ENCODE results near the gene LRP10. TPM values are rescaled to one million over a fixed set of nuclear protein-coding genes. Genes with fewer than 3 reads are reported as not detected.

The LRP10 gene
- total RNA-seq, 4 donors from 2014 or later: 97.8 to 170 (median 157) TPM

- WGBS: 100% methylated on average over 5 of the region's 5 CpGs
- no peak overlapping the region for H3K4me3 ChIP-seq
- H3K4me1 ChIP-seq: peaks cover 20% of the 10 kb centered on the region
- no peaks in the 10 kb centered on the region for H3K9me3 ChIP-seq
- H3K27me3 ChIP-seq: no peaks in the 10 kb centered on the region
- no peak for TF ChIP-seq EP300 (IDR thresholded peaks at IDR 0.05)
- no peak for TF ChIP-seq CTCF (IDR thresholded peaks at IDR 0.05)
- TF ChIP-seq POLR2A (IDR thresholded peaks at IDR 0.05): no peak
- TF ChIP-seq POLR2AphosphoS5 (IDR thresholded peaks at IDR 0.05): no peak
- H3K27ac ChIP-seq: no peak overlapping the region
- peaks cover 60% of the 10 kb centered on the region for H3K36me3 ChIP-seq
- DNase-seq (ENCODE audit: low spot score in 2 of 2): no peak
These were observed 52.2 kb downstream of the LRP10 start for GRCh38 chr14:22923746-22924145.

GRCh38 chr14:22925513-22925912 lies 54.0 kb downstream of the LRP10 start:
- no peak for TF ChIP-seq POLR2AphosphoS5 (IDR thresholded peaks at IDR 0.05)
- TF ChIP-seq CTCF (IDR thresholded peaks at IDR 0.05): no peak
- TF ChIP-seq EP300 (IDR thresholded peaks at IDR 0.05): no peak
- TF ChIP-seq POLR2A (IDR thresholded peaks at IDR 0.05): no peak
- 98% methylated on average over 8 of the region's 8 CpGs for WGBS

GRCh38 chr14:22926316-22926715 lies 54.8 kb downstream of the LRP10 start:
- H3K36me3 ChIP-seq: peaks cover 49% of the 10 kb centered on the region
- no peak overlapping the region for H3K27ac ChIP-seq
- DNase-seq (ENCODE audit: low spot score in 2 of 2): no peak
- TF ChIP-seq CTCF (IDR thresholded peaks at IDR 0.05) (no peak), POLR2AphosphoS5 (IDR thresholded peaks at IDR 0.05) (no peak)
- peaks cover 16% of the 10 kb centered on the region for H3K4me1 ChIP-seq
- no peak overlapping the region for H3K4me3 ChIP-seq
- H3K27me3 ChIP-seq: no peaks in the 10 kb centered on the region
- H3K9me3 ChIP-seq: no peaks in the 10 kb centered on the region
- 75% methylated on average over 4 of the region's 4 CpGs for WGBS

More at GRCh38 chr14:22925513-22925912, 54.0 kb downstream of the LRP10 start:
- Histone ChIP-seq H3K36me3 (peaks cover 57% of the 10 kb centered on the region), H3K4me3 (no peak overlapping the region), H3K4me1 (peaks cover 16% of the 10 kb centered on the region), H3K27me3 (no peaks in the 10 kb centered on the region), H3K9me3 (no peaks in the 10 kb centered on the region), H3K27ac (no peak overlapping the region)
- no peak for DNase-seq (ENCODE audit: low spot score in 2 of 2)

GRCh38 chr14:22928237-22929103 lies 56.9 kb downstream of the LRP10 start:
- Histone ChIP-seq H3K4me3 (peak overlapping the region; percentile 65), H3K9me3 (no peaks in the 10 kb centered on the region), H3K4me1 (peaks cover 16% of the 10 kb centered on the region), H3K36me3 (peaks cover 31% of the 10 kb centered on the region), H3K27me3 (no peaks in the 10 kb centered on the region), H3K27ac (peak overlapping the region; percentile 86)
- TF ChIP-seq CTCF (IDR thresholded peaks at IDR 0.05) (no peak), POLR2A (IDR thresholded peaks at IDR 0.05) (no peak), EP300 (IDR thresholded peaks at IDR 0.05) (no peak), POLR2AphosphoS5 (IDR thresholded peaks at IDR 0.05) (no peak)
- no peak for DNase-seq (ENCODE audit: low spot score in 2 of 2)
- WGBS: 16% methylated on average over 12 of the region's 12 CpGs

- peaks cover 16% of the 10 kb centered on the region for H3K4me1 ChIP-seq
These were observed 57.8 kb downstream of the LRP10 start, which contains the start of gene PRMT5 for GRCh38 chr14:22929104-22929960. Gene PRMT5, minus strand, starts transcription at chr14:22929376. Its CDS starts 15 bp downstream, at chr14:22929361.

More at GRCh38 chr14:22929104-22929960, 57.8 kb downstream of the LRP10 start, which contains the start of gene PRMT5:
- TF ChIP-seq POLR2A (IDR thresholded peaks at IDR 0.05) (peak in 1 of 2 donors; percentile 79), CTCF (IDR thresholded peaks at IDR 0.05) (no peak), POLR2AphosphoS5 (IDR thresholded peaks at IDR 0.05) (peak; percentile 81 to 100 (median 97)), EP300 (IDR thresholded peaks at IDR 0.05) (no peak)
- DNase-seq (ENCODE audit: low spot score in 2 of 2): peak; percentile 100
- H3K4me3 ChIP-seq: peak within 1 kb of the TSS; percentile 65
- WGBS: under 1% methylated on average over 30 of the region's 51 CpGs
- no peaks in the 10 kb centered on the region for H3K9me3 ChIP-seq
- H3K36me3 ChIP-seq: peaks cover 22% of the 10 kb centered on the region
- H3K27me3 ChIP-seq: no peaks in the 10 kb centered on the region
- H3K27ac ChIP-seq: peak within 1 kb of the TSS; percentile 87
